ENCODE results near the gene TNN.

Gene TNN

DNA sequence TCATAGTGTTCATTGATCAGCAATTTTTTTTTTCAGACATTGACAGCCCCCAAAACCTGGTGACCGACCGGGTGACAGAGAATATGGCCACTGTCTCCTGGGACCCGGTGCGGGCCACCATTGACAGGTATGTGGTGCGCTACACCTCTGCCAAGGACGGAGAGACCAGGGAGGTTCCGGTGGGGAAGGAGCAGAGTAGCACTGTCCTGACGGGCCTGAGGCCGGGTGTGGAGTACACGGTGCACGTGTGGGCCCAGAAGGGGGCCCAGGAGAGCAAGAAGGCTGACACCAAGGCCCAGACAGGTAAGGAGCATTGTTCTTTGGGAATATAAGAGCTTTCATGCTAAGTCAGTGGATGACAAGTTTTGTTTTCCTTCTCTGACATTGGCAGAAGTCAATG is 49.3 kb downstream of the TNN start:
- TF ChIP-seq CTCF (conservative IDR thresholded peaks at IDR 0.05): no peak
- no peak overlapping the region for H3K27ac ChIP-seq

DNA sequence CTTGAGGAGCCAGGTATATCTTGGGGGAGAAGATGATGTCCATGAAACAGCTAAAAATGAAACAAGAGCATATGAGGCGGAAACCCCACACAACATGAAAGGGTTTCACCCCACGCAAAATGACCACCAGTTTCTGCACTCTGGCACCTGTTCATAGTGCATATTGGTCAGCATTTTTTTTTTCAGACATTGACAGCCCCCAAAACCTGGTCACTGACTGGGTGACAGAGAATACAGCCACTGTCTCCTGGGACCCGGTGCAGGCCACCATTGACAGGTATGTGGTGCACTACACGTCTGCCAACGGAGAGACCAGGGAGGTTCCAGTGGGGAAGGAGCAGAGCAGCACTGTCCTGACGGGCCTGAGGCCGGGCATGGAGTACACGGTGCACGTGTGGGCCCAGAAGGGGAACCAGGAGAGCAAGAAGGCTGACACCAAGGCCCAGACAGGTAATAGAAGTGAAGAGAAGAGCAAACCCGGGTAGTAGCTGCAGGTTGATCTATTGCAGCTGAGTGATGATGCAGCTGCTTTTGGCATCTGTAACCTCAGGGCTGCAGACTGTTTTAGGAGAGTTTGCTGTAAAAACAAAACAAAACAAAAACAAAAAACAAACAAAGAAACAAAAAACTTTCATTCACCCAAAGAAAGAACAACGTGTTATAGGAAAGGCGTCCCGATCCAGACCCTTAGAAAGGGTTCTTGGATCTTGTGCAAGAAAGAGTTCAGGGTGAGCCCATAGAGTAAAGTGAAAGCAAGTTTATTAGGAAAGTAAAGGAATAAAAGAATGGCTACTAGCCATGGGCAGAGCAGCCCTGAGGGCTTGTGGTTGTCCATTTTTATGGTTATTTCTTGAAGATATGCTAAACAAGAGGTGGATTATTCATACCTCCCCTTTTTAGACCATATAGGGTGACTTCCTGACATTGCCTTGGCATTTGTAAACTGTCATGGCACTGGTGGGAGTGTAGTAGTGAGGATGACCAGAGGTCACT is 51.0 kb downstream of the TNN start:
- no peak for TF ChIP-seq CTCF (conservative IDR thresholded peaks at IDR 0.05)

DNA sequence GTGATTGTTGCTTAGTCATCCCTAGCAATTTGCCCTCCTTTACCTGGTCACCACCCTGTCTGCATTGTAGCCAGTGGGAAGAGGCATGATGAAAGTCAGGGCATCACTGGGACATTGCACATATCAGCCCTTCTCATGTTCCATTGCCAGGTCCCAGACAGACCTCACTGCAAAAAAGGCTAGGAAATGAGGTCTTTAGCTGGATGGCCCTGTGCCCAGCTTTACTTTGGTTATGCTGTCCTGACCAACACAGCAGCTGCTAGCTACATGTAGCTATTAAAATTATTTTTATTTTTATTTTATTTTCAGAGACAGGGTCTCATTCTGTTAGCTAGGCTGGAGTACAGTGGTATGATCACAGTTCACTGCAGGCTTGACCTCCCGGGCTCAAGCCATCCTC is 52.9 kb downstream of the TNN start:
- H3K27ac ChIP-seq: no peak overlapping the region
- TF ChIP-seq CTCF (conservative IDR thresholded peaks at IDR 0.05): no peak

More for the DNA sequence above, 51.0 kb downstream of the TNN start:
- H3K27ac ChIP-seq: no peak overlapping the region

- TF ChIP-seq CTCF (conservative IDR thresholded peaks at IDR 0.05): no peak
Measured at GRCh38 chr1:175124861-175125260, 57.2 kb downstream of the TNN start.

DNA sequence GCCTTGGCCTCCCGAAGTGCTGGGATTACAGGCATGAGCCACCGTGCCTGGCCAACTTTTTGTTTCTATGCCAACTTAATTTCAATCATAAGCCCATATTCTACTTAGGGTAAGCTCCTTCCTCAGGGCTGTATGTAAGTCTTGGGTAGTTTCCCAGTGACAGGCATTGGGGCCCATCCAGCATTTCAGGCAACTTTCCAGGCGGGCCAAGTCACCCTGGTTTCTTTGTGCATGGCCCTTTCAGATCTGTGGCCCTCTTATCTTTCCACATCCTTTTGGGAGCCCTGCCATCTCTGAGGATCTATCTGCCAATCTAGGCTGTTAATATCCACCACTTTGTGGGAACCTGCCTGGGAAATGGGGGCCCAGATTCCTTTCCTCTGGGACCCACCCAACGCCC is 58.7 kb downstream of the TNN start:
- no peak for TF ChIP-seq CTCF (conservative IDR thresholded peaks at IDR 0.05)
- H3K27ac ChIP-seq: no peak overlapping the region

More at GRCh38 chr1:175124861-175125260, 57.2 kb downstream of the TNN start:
- no peak overlapping the region for H3K27ac ChIP-seq

- 0 out of 2 replicates have a peak overlapping the region, but pooled peaks have one; percentile 14 for H3K27ac ChIP-seq
- no peak for TF ChIP-seq CTCF (conservative IDR thresholded peaks at IDR 0.05)
Measured at GRCh38 chr1:175127565-175127964, 59.9 kb downstream of the TNN start.

GRCh38 chr1:175128523-175128922 is 60.9 kb downstream of the TNN start:
- H3K27ac ChIP-seq: no peak overlapping the region
- no peak for TF ChIP-seq CTCF (conservative IDR thresholded peaks at IDR 0.05)

All from VCaP (cell line).